Hepatocyte (in vitro differentiated cells): ENCODE measurements around the gene TXNDC16.

Experiments
- EZH2phosphoT487 ChIP-seq: fragments of 200-600 bp; sonication (generic); IDR thresholded peaks from one replicate; pipeline ENCODE4 v1.6.1; 2018; ENCODE audit warnings: antibody characterized with exemption, mild to moderate bottlenecking, low read depth, moderate library complexity; ENCODE audit not compliant: unreplicated experiment, severe bottlenecking
- TF ChIP-seq, protein P1 (sequence below): fragments of 200-600 bp; sonication (generic); IDR thresholded peaks from 2 replicates; pipeline ENCODE4 v1.5.1; 2016; ENCODE audit warnings: antibody characterized with exemption, mild to moderate bottlenecking; ENCODE audit not compliant: poor library complexity

DNA sequence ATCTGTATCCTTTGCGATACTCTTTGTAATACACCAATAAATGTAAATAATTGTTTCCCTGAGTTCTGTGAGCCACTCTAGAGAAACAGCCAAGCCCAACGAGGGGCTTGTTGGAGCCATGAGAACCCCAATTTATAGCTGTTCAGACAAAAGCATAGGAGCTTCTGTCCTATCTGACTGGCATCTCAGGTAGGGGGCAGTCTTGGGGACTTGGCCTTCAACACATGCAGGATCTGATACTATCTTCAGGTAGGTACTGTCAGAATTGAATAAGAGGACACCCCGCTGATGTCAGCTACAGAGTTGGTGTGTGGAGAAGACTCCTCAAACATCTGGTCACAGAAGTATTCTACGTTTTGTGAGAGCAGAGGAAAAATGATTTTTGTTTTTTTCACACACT lies 25.3 kb downstream of the TXNDC16 start:
- TF ChIP-seq, protein P1, sequence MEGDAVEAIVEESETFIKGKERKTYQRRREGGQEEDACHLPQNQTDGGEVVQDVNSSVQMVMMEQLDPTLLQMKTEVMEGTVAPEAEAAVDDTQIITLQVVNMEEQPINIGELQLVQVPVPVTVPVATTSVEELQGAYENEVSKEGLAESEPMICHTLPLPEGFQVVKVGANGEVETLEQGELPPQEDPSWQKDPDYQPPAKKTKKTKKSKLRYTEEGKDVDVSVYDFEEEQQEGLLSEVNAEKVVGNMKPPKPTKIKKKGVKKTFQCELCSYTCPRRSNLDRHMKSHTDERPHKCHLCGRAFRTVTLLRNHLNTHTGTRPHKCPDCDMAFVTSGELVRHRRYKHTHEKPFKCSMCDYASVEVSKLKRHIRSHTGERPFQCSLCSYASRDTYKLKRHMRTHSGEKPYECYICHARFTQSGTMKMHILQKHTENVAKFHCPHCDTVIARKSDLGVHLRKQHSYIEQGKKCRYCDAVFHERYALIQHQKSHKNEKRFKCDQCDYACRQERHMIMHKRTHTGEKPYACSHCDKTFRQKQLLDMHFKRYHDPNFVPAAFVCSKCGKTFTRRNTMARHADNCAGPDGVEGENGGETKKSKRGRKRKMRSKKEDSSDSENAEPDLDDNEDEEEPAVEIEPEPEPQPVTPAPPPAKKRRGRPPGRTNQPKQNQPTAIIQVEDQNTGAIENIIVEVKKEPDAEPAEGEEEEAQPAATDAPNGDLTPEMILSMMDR = no peak
- no peak for TF ChIP-seq EZH2phosphoT487
